ENCODE results near the gene PTPRU.
"Not testable (repeated sequence)": the region's sequence is repeated elsewhere in the genome, so short reads cannot be mapped to it uniquely, and the experiment has no call there.

The PTPRU gene

DNA sequence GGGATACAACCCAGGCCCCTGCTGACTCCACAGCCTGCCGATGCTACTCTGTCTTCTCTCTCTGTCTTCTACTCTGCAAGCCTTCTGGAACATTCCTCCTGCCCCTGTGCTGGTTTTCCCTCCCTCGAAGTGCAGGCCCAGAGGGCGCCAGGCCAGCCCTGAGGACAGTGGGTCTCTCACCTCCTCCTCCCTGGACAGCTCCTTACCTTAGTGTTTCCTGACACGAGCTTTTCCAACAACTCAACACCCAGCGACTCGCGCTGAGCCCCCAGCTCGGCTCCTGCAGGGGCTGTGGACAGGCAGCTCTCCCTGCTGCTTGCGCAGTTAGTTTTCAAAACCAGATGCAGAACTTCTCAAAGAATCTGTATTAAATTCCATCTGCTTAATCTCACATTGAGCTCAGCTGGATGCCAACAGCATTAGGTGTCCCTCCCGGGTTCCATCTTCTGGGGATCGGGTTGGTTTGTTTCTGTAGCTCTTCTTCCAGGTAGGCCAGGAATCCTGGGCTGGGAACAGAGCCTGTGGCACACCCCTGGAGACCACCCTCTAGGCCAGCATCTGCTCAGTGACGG is 54.2 kb downstream of the PTPRU start:
- no peak for DNase-seq (ENCODE audit: low read depth, low spot score)

DNA sequence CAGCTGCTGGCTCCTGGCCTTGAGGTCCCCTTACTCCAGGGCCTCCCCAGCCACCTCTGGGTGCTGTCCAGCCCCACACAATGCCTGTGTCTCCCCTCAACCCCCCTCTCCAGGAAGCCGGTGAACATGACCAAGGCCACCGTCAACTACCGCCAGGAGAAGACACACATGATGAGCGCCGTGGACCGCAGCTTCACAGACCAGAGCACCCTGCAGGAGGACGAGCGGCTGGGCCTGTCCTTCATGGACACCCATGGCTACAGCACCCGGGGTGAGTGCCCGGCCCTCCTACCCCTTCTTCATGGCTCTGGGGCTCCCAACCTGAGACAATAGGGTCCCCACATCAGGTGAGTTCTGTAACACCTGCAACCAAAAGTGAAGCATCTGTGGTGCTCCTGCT is 55.4 kb downstream of the PTPRU start:
- DNase-seq (ENCODE audit: low read depth, low spot score) = no peak

DNA sequence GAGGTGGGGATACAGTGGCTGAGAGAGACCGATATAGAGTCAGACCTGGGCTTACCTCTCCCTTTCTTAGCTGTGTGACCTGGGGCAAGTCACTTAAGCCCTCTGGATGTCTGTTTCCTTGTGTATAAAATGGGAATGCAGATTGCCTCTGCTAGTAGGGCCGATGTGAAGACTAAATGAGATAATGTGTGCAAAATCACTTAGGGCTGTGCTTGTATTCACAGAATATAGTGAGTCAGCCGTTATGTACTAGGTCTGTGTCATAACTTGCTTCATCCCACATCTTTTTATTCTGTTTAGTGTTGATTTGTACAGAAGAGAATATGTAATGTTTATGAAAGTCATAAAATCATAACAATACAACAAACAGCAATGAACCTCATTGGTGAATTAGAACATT is 56.0 kb downstream of the PTPRU start:
- no peak for DNase-seq (ENCODE audit: low read depth, low spot score)

DNA sequence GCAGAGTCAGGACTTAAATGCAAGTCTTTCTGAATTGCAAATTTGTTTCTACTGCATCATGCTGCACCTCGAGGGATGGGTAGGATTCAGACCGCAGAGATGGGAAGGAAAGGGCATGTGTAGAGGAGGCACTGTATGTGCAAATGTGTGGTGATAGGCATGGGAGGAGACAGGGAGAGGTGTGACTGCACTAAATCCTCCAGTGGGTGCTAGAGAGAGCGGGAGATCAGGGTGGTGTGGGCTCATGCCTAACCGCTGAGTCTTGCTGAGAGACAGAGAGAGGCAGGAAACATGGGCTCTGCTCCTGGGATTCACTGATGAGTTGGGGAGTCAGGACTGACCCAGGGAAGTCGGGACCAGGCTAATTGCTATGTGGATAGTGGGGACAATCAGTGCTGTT is 61.1 kb downstream of the PTPRU start:
- DNase-seq (ENCODE audit: low read depth, low spot score) = no peak

DNA sequence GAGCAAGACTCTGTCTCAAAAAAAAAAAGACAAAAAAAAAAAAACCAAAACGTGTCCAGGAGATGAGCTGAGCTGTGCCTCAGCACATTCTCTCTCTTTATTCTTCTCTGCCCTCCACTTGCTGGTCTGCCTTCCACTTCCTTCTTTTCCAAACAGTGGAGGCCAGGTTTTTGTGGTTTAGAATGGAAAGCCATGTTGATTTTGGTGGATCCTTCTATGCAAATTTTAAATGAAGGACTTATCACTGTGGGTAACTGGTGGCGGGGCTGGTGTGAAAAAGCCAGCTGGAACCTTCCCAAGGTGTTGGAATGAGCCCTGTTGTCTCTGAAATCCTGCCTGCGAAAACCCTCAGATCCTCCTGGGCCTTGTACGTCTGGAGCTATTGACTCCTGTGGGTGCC is 61.9 kb downstream of the PTPRU start:
- DNase-seq (ENCODE audit: low read depth, low spot score) = no peak

DNA sequence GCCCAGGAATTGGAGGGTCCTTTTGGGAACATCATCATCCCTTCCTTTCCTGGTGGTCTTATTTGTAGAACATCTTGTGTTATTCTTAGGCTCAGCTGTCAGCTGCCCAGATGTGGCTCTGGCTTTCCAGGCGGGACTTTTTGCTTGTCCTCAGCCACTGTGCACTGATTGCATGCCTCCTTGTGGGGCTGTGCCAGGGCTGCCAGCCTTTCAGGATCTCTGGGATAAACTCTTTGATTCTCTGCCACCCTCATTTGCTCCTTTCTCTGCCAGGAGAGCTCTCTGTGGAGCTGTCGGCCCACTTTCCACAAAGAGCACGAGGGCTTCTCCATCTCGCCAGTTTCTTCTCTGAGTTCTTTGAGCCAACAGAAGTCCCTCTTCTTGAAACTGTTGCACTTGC is 63.1 kb downstream of the PTPRU start:
- DNase-seq (ENCODE audit: low read depth, low spot score) = no peak

DNA sequence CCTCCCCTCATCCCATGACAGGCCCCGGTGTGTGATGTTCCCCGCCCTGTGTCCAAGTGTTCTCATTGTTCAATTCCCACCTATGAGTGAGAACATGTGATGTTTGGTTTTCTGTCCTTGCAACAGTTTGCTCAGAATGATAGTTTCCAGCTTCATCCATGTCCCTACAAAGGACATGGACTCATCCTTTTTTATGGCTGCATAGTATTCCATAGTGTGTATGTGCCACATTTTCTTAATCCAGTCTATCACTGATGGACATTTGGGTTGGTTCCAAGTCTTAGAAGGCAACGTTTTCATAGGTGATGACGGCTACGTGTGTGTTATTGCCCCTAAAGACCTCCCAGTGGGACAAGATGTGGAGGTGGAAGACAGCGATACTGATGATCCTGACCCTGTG is 65.4 kb downstream of the PTPRU start:
- DNase-seq (ENCODE audit: low read depth, low spot score) = not testable (repeated sequence)

DNA sequence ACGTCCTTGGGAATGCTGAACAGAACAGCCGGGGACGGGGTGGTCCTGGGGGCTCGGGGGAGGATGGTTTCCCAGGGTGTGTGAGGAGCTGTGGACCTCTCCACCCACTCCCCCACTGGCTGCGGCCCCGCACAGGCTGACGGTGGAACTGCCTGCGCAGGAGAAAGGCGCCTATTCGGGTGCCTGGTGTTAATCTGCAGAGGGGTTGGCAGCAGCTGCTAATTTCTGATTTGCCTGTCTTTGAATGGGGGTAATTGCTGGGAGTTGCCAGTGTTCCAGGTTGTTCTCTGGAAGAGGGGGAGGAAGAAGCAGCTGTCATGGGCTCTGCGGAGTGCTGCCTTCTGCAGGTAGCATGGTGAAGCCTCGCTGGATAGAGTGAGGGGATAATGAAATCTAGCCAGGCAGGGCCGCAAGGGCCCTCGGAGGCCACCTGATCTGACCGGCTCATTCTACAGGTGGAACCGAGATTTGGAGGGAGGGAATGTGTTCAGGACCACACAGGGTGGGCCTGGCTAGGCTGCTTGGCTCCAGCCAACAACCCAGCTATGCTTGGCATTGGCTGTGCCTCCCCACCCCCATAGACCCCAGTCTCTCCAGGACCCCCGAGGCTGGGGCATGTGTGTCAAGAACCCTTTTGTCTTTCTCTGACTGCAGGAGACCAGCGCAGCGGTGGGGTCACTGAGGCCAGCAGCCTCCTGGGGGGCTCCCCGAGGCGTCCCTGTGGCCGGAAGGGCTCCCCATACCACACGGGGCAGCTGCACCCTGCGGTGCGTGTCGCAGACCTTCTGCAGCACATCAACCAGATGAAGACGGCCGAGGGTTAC is 67.1 kb downstream of the PTPRU start:
- no peak for DNase-seq (ENCODE audit: low read depth, low spot score)

DNA sequence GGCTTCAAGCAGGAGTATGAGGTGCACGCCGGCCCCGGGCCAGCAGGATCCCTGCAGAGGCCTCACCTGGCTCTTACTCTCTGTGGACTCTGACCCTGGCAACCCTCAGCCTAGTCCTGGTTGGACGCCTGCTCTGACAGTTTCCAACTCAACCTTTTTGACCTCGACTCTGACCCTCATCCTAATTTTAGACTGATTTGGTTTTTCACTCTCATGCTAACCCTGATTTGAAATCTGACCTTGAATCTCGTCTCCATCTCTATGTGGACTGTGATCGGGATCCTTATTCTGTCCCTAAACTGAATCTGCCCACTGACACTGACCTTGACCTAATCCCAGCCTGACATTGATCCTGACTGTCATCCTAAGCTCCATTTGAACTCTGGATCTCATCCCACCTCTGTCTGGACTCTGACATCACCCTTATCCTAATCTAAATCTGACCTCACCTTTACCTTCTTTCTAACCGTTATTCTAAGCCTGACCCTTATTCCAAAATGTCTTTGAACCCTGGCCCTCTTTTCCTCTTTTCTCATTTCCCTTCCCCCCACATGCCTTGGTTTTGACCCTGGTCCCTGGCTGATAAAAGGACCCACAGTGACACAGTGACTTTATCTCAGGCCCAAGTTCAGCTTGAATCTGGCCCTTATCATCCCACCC is 67.8 kb downstream of the PTPRU start:
- DNase-seq (ENCODE audit: low read depth, low spot score) = no peak

DNA sequence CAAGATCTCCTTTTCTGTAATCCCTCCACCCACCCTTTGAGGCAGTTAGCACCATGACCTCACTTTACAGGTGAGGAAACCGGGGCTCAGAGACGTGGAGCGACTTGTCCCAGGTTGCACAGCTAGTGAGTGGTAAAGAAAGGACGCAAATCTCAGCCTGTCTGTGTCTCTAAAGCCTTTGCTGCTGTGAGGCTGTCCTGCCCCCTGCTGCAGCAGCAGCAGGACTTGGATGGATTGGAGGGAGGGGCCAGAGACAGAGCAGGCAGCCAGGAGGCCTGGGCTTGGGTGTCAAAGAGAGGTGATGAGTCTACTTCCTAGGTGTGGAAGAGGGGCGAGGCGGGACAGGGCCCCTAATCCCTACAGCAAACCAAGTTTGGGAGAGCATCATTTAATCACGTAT is 69.6 kb downstream of the PTPRU start:
- DNase-seq (ENCODE audit: low read depth, low spot score) = no peak

DNA sequence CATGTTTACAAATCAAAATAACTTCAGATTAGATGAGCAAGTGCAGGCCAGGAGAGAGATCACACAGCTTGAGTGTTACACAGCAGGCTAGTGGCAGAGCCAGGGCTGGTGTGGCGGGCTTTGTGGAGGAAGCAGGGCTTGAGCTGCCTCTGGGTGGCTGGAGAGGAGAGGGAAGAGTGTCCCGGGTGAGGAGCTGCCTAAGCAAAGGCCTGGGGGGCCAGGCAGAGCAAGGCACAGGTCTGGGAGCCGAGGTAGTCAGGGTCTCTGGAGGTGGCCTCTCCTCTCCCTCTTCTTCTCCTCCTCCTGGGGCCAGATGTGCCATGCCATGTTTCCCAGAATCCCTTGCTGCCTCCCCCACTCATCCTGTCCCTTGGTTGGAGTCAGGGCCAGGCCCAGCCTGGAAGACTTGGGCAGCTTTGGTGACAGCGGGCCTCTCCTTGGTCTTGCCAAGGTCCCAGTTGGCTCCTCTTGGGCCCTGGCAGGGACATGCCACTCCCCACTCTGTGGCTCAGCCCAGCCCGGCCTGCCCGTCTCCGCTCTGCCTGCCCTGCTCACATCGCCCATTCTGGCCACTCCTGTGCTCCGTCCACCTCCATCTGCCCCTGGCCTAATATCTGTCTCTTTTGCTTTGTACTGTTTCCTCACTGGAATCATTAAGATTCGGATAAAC is 70.3 kb downstream of the PTPRU start:
- no peak for DNase-seq (ENCODE audit: low read depth, low spot score)

DNA sequence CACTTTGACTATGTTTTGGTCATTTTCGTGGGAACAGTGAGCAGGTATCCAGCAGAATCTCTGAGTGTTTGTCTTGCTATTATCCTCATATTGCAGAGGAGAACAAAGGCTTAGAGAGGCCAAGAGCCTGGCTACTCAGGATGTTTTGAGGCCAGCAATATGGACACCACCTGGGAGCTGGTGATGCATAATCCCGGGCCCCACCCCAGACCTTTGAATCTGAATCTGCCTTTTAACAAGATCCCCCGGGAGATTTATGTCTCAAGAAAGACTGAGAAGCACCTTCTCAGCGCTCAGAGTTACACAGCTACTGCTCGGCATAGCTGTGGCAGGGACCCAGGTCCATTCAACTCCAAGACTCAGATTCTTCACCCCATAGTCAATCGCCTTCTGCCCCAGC is 72.8 kb downstream of the PTPRU start:
- DNase-seq (ENCODE audit: low read depth, low spot score) = no peak

DNA sequence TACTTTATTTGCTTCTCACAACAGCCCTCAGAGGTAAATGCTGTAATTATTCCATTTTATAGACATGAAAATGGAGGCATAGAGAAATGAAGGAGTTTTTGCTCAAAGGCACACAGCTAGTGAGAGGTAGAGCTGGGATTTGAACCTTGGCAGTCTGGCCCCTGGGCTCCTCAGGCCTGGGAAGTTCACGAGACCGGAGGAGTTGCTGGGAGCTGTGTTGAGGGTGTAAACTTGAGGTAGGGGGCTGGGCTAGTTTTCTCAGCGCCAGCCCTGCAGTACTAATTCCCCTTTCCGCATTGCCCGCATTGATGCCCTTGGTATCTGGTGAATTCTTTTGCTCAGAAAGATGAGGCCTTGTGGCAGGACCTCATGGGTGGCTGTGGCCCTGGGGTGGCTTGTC is 73.3 kb downstream of the PTPRU start:
- DNase-seq (ENCODE audit: low read depth, low spot score) = no peak

DNA sequence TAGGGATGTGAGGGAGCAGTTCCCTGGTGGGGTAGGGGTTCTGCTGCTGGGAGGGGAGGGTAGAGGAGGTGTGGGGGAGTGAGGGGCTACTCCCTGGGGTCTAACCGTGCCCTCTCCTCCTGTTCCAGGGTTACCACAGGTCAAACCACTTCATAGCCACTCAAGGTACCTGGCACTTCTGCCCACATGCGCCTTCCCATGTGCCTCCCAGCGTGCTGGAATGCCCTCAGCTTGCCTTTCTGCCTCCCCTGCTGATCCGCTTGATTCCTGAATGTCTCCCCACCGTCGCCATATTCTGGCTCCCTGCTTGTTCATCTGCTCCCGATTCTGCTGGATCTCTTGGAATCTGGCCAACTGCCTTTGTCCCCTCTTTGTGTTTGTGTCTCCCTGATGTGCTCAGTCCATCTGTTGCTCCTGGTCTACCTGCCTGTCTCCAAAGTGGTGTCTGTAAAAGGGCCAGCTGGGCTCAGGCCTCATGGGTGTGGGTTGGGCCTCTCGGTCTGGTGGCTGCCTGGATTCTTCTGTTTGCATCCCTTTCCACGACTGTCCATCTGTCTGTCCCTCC is 74.4 kb downstream of the PTPRU start:
- no peak for DNase-seq (ENCODE audit: low read depth, low spot score)

DNA sequence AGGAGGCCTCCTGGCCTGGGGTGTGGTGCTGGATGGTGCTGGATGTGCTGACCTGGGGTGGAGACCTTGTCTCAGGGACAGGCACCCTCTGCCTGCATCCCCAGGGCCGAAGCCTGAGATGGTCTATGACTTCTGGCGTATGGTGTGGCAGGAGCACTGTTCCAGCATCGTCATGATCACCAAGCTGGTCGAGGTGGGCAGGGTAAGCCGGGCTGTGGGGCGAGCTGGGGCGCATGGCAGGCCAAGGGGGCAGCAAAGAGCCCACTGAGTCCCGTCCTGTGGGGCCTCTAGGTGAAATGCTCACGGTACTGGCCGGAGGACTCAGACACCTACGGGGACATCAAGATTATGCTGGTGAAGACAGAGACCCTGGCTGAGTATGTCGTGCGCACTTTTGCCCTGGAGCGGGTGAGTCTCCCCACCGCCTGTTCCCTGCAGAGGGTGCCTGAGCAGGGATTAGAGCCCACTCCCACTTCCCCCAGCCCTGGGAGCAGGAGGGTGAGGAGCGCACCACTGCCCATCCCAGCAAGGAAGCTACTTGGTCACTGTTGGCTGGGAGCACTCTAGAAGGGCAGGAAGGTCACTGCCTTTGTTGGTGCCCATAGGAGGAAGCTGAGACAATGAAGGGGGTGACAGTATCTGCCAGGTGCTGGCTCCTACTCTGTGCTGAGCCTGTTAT is 75.2 kb downstream of the PTPRU start:
- DNase-seq (ENCODE audit: low read depth, low spot score) = no peak

DNA sequence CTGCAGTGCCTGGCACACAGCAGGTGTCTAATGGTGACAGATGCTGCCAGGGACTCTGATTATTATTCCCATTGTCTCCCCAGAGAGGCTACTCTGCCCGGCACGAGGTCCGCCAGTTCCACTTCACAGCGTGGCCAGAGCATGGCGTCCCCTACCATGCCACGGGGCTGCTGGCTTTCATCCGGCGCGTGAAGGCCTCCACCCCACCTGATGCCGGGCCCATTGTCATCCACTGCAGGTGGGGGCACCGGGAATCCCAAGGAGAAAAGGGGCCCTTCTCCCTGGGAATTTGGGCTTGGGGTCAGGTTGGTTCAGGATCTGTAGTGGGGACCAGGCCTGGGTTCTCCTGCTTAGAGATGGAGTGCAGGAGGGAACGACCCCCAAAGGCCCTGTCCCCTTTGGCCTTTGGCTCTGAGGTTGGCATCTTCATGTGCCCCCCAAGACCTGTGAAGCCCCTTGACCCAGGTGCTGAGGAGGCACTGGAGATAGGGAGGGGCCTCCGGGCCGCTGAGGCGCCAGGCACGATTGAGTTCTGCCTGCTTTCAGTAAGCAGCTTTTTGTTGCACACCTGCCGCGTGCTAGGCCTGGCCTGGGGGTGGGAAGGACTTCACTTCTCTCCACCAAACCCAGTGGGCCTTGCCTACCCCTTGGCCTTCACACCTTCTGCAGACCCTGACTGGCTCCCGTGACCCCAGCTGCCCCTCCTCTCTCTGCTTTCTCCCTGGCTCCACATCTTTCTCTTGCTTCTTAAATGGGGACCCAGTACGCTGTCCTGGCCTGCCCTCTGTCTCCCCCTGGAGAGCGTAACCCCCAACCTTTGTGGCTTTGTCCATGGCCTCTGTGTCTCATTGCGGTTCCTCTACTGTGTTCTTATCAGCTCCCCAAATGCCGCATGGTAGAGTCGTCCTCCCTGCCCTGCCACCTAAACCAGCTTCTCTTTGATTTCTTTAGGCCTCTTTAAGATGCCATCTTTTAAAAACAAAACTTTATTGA is 76.4 kb downstream of the PTPRU start:
- no peak for DNase-seq (ENCODE audit: low read depth, low spot score)

DNA sequence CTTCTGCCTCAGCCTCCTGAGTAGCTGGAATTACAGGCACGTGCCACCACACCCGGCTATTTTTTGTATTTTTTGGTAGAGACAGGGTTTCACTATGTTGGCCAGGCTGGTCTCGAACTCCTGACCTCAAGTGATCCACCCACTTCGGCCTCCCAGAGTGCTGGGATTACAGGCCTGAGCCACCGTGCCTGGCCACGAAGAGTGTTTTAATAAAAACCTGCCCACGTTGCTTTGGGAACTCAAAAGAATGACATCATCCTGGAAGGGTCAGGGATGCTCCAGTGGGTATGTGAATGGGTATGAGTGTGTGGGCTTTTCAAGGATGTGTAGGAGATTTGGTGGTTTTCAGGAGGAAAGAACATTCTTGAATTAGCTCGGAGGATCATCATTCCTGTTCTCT is 78.4 kb downstream of the PTPRU start:
- not testable (repeated sequence) for DNase-seq (ENCODE audit: low read depth, low spot score)

DNA sequence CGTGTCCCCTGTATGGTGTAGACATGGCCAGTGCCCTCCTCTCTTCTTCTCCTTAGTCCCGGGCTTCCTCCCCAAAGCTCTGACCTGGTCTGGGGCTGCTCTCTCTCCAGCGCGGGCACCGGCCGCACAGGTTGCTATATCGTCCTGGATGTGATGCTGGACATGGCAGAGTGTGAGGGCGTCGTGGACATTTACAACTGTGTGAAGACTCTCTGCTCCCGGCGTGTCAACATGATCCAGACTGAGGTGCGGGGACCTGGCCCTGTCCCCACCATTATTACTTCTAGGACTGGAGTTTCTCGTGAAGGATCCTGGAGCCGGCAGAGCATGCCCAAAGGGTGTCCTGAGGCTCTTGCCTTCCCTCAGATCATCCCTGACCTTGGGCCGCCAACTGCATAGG is 78.9 kb downstream of the PTPRU start:
- no peak for DNase-seq (ENCODE audit: low read depth, low spot score)

DNA sequence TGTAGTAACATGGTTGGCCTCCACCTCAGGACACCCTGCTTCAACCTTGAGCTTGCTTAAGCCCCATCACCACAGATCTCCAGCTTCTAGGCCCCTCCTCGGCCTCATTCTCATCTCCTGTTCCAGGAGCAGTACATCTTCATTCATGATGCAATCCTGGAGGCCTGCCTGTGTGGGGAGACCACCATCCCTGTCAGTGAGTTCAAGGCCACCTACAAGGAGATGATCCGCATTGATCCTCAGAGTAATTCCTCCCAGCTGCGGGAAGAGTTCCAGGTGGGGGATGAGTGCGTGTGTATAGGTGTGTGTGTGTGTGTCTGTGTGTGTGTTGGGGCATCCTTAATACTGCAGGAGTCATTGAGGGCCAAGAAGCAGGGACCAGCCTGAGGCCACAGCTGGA is 79.6 kb downstream of the PTPRU start:
- no peak for DNase-seq (ENCODE audit: low read depth, low spot score)
